ENCODE data around the gene DAGLA. TPM values are rescaled to one million over a fixed set of nuclear protein-coding genes. Genes with fewer than 3 reads are reported as not detected.

The DAGLA gene
- total and polyA plus RNA-seq, 5 experiments from 2014 or later: 0.08 to 0.13 TPM; not detected in 3

GRCh38 chr11:61765550-61766253, 85.5 kb downstream of the DAGLA start:
- POLR2A ChIA-PET: no interaction called here
- Mint-ChIP-seq H3K4me1 (no peaks in the 10 kb centered on the region), H3K27ac (no peak overlapping the region), H3K9me3 (no peaks in the 10 kb centered on the region), H3K4me3 (no peak overlapping the region), H3K27me3 (peaks cover 1 to 9% (median 5%) of the 10 kb centered on the region in 5 donors), H3K36me3 (no peaks in the 10 kb centered on the region)
- DNase-seq (no peak), ATAC-seq (no peak)

- POLR2A ChIA-PET: no interaction called here
- Mint-ChIP-seq H3K9me3 (no peaks in the 10 kb centered on the region), H3K4me3 (no peak overlapping the region), H3K36me3 (no peaks in the 10 kb centered on the region), H3K4me1 (no peaks in the 10 kb centered on the region), H3K27ac (no peak overlapping the region), H3K27me3 (peaks cover 1 to 9% (median 5%) of the 10 kb centered on the region in 5 donors)
- DNase-seq: no peak
- no peak for ATAC-seq
Observed at GRCh38 chr11:61766353-61766841, 86.2 kb downstream of the DAGLA start.

- no peaks in the 10 kb centered on the region for H3K9me3 Mint-ChIP-seq
- H3K27me3 Mint-ChIP-seq: peaks cover 0 to 1% (median 0%) of the 10 kb centered on the region in 5 donors
- H3K36me3 Mint-ChIP-seq: no peaks in the 10 kb centered on the region
- DNase-seq (no peak), ATAC-seq (no peak)
- H3K27ac Mint-ChIP-seq: peak overlapping the region in 1 of 10 donors; percentile 12
- H3K4me1 Mint-ChIP-seq: peaks cover 0 to 6% (median 2%) of the 10 kb centered on the region in 4 donors
- POLR2A ChIA-PET: no interaction called here
- no peak overlapping the region for H3K4me3 Mint-ChIP-seq
Observed at GRCh38 chr11:61768376-61769076, 88.3 kb downstream of the DAGLA start.

DNA sequence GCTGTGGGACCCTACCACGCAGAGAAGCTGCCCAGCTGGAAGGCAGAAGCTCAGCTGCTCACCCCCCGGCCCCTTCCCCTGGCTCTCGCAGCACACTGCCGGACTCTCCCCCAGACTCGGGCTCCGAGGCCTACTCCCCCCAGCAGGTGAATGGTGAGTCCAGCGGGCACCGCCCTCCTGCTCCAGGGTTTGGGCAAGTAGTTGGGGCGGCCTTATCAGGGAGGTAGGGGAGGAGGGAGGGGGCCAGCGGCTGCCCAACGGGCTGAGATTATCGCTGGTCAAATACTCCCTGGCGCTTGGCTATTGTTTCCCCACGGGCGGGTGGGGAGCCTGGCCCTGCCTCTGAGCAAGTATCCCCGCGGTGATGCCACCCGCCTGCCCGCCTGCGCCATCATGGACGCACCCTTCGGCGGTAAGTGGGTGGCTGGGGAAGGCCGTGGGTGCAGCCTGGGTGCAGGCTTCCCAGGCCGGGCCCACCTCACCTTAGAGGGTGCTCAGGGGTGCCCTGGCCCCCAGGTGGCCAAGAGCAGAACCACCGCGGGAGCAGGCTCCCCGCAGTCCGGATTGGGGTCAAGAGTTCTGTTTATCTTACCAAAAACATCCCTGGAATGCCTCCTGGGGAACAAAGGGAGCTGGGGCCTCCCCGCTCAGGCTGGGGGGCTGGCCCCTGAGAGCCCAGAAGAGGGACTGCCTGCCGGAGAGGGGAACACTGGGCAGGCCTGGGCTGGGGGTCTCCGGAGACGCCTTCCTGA, 89.2 kb downstream of the DAGLA start:
- H3K27me3 Mint-ChIP-seq: peaks cover 0 to 1% (median 0%) of the 10 kb centered on the region in 5 donors
- ATAC-seq (no peak), DNase-seq (no peak)
- no peak overlapping the region for H3K4me3 Mint-ChIP-seq
- POLR2A ChIA-PET: no interaction called here
- H3K9me3 Mint-ChIP-seq: no peaks in the 10 kb centered on the region
- no peak overlapping the region for H3K27ac Mint-ChIP-seq
- peaks cover 0 to 6% (median 2%) of the 10 kb centered on the region in 4 donors for H3K4me1 Mint-ChIP-seq
- H3K36me3 Mint-ChIP-seq: no peaks in the 10 kb centered on the region

- ATAC-seq (no peak), DNase-seq (no peak)
- Mint-ChIP-seq H3K9me3 (no peaks in the 10 kb centered on the region), H3K27ac (no peak overlapping the region), H3K36me3 (no peaks in the 10 kb centered on the region), H3K27me3 (peaks cover 0 to 5% (median 1%) of the 10 kb centered on the region in 5 donors), H3K4me3 (no peak overlapping the region), H3K4me1 (peaks cover 0 to 7% (median 4%) of the 10 kb centered on the region in 4 donors)
- POLR2A ChIA-PET: no interaction called here
Observed at GRCh38 chr11:61769946-61770683, 89.9 kb downstream of the DAGLA start.

DNA sequence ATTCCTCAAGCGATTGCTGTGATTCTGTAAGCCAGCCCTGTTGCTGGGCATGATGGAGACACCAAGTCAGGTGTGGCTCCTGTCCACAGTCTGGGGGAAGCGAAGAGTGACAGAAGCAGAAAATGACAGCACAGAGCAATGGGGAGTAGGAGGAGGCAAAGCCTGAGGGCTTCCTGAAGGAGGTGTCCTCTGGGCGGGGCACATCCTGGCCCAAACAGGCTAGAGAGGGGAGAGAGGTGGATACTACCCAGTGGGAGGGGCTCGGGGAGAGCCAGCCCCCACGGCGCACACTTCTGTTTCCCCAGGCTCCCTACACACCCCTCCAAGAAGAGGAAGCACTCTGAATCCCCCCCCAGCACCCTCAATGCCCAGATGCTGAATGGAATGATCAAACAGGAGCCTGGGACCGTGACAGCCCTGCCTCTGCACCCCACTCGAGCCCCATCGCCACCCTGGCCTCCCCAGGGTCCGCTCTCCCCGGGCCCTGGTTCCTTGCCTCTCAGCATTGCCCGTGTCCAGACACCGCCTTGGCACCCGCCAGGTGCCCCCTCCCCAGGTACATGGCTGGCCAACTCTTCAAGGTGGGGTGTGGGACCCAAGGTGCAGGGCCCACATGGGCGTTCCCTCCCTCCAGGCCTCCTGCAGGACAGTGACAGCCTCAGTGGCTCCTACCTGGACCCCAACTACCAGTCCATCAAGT, 91.2 kb downstream of the DAGLA start:
- DNase-seq (no peak), ATAC-seq (no peak)
- Mint-ChIP-seq H3K9me3 (no peaks in the 10 kb centered on the region), H3K27me3 (peaks cover 0 to 12% (median 3%) of the 10 kb centered on the region in 5 donors), H3K27ac (peak overlapping the region in 2 of 10 donors; percentile 25 to 70), H3K4me1 (peaks cover 0 to 14% (median 6%) of the 10 kb centered on the region in 4 donors), H3K4me3 (no peak overlapping the region), H3K36me3 (no peaks in the 10 kb centered on the region)
- POLR2A ChIA-PET: no interaction called here

- peaks cover 0 to 12% (median 3%) of the 10 kb centered on the region in 5 donors for H3K27me3 Mint-ChIP-seq
- no peaks in the 10 kb centered on the region for H3K9me3 Mint-ChIP-seq
- peaks cover 5 to 17% (median 8%) of the 10 kb centered on the region in 4 donors for H3K4me1 Mint-ChIP-seq
- H3K4me3 Mint-ChIP-seq: no peak overlapping the region
- ATAC-seq (no peak), DNase-seq (no peak)
- POLR2A ChIA-PET: no interaction called here
- no peak overlapping the region for H3K27ac Mint-ChIP-seq
- no peaks in the 10 kb centered on the region for H3K36me3 Mint-ChIP-seq
Observed at GRCh38 chr11:61771985-61772455, 91.8 kb downstream of the DAGLA start.

GRCh38 chr11:61773356-61773755, 93.2 kb downstream of the DAGLA start:
- POLR2A ChIA-PET: no interaction called here
- H3K27ac Mint-ChIP-seq: peak overlapping the region in 1 of 10 donors; percentile 62

DNA sequence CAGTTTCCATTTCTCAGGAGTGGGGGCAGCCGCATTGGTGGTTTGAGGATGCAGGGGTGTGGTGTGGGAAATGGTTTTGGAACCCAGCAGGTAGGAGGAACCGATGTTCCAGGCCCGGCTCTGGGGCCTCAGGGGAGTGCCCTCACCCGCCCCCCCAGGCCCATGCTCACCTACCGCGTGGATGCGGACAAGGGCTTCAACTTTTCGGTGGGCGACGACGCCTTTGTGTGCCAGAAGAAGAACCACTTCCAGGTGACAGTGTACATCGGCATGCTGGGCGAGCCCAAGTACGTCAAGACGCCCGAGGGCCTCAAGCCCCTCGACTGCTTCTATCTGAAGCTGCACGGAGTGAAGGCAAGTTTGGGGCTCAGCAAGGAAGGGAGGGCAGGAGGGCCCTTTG, 93.6 kb downstream of the DAGLA start:
- DNase-seq: no peak
- no peak for ATAC-seq
- no peak overlapping the region for H3K4me3 Mint-ChIP-seq
- H3K27ac Mint-ChIP-seq: no peak overlapping the region
- H3K27me3 Mint-ChIP-seq: peaks cover 0 to 12% (median 3%) of the 10 kb centered on the region in 5 donors
- no peaks in the 10 kb centered on the region for H3K9me3 Mint-ChIP-seq
- POLR2A ChIA-PET: interaction anchor here (0.9 kb wide), 1 partner anchor 44 kb away, joined by 4 read pairs; no protein-coding TSS in a partner anchor
- no peaks in the 10 kb centered on the region for H3K36me3 Mint-ChIP-seq
- peaks cover 5 to 21% (median 11%) of the 10 kb centered on the region in 4 donors for H3K4me1 Mint-ChIP-seq

More at GRCh38 chr11:61773356-61773755, 93.2 kb downstream of the DAGLA start:
- Mint-ChIP-seq H3K36me3 (no peaks in the 10 kb centered on the region), H3K27me3 (peaks cover 0 to 12% (median 3%) of the 10 kb centered on the region in 5 donors), H3K9me3 (no peaks in the 10 kb centered on the region), H3K4me3 (no peak overlapping the region), H3K4me1 (peaks cover 5 to 21% (median 11%) of the 10 kb centered on the region in 4 donors)
- ATAC-seq (no peak), DNase-seq (no peak)

DNA sequence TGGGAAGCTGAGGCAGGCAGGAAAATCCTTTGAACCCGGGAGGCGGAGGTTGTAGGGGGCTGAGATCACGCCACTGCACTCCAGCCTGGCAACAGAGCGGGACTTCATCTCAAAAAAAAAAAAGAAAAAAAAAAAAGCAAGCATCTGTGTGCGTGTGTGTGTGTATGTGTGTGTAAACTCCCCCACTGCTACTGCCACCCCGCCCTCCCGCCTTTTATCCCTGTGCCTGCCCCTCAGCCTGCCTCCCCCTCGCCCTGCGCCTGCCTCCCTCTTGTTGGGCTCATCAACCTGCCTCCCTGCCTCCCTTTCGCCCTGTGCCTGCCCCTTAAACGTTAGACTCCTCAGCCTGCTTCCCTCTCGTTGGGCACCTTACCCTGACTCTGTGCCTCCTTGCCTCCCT, 94.2 kb downstream of the DAGLA start:
- ATAC-seq: no peak
- no peaks in the 10 kb centered on the region for H3K9me3 Mint-ChIP-seq
- H3K36me3 Mint-ChIP-seq: no peaks in the 10 kb centered on the region
- no peak for DNase-seq
- peaks cover 5 to 21% (median 11%) of the 10 kb centered on the region in 4 donors for H3K4me1 Mint-ChIP-seq
- H3K27me3 Mint-ChIP-seq: peaks cover 0 to 12% (median 3%) of the 10 kb centered on the region in 5 donors
- no peak overlapping the region for H3K27ac Mint-ChIP-seq
- H3K4me3 Mint-ChIP-seq: no peak overlapping the region
- POLR2A ChIA-PET: interaction anchor here (0.9 kb wide), 1 partner anchor 44 kb away, joined by 4 read pairs; no protein-coding TSS in a partner anchor

GRCh38 chr11:61775106-61775505, 94.9 kb downstream of the DAGLA start:
- peaks cover 0 to 12% (median 3%) of the 10 kb centered on the region in 5 donors for H3K27me3 Mint-ChIP-seq
- ATAC-seq: no peak
- DNase-seq: no peak
- peaks cover 5 to 21% (median 11%) of the 10 kb centered on the region in 4 donors for H3K4me1 Mint-ChIP-seq
- POLR2A ChIA-PET: no interaction called here
- H3K9me3 Mint-ChIP-seq: no peaks in the 10 kb centered on the region
- peak overlapping the region in 4 of 10 donors; percentile 12 to 46 (median 28) for H3K4me3 Mint-ChIP-seq
- H3K27ac Mint-ChIP-seq: peak overlapping the region in 3 of 10 donors; percentile 7 to 85 (median 59)
- H3K36me3 Mint-ChIP-seq: no peaks in the 10 kb centered on the region
